ENCODE measurements around the gene ASB2. TPM values are rescaled to one million over a fixed set of nuclear protein-coding genes. Genes with fewer than 3 reads are reported as not detected.
A peak's percentile ranks its signal among the peaks of the same experiment; 100 is the strongest.

Gene ASB2
- total and polyA plus RNA-seq, 2 of the 13 experiments (the other 11 are each of a cell fraction or from before 2014, with no cell fraction given), result 0.82 to 4.1 TPM

GRCh38 chr14:93959239-93960107 lies 16.9 kb downstream of the ASB2 start (continued):
- TF ChIP-seq CENPBD1 (CRISPR knock-in tag; IDR thresholded peaks at IDR 0.05; ENCODE audit: borderline replicate concordance, low read depth) (no peak), ZNF207 (IDR thresholded peaks at IDR 0.05; ENCODE audit: borderline replicate concordance) (no peak), KLF6 (CRISPR knock-in tag; IDR thresholded peaks at IDR 0.05) (peak; percentile 89), MED1 (CRISPR knock-in tag; IDR thresholded peaks at IDR 0.05) (peak; percentile 98), ZNF382 (CRISPR knock-in tag; IDR thresholded peaks at IDR 0.05; ENCODE audit: borderline replicate concordance) (no peak), XBP1 (CRISPR knock-in tag; IDR thresholded peaks at IDR 0.05) (peak; percentile 93; the same call in 1 of the 2 replicates), EHMT2 (IDR thresholded peaks at IDR 0.05; ENCODE audit: borderline replicate concordance, low read depth, low read length) (no peak), ZFP36L1 (CRISPR knock-in tag; IDR thresholded peaks at IDR 0.05) (peak; percentile 92), ZMYM2 (CRISPR knock-in tag; IDR thresholded peaks at IDR 0.05) (peak; percentile 65; the same call in 1 of the 2 replicates), ZNF432 (CRISPR knock-in tag; IDR thresholded peaks at IDR 0.05; ENCODE audit: borderline replicate concordance) (no peak), IKZF4 (CRISPR knock-in tag; IDR thresholded peaks at IDR 0.05; ENCODE audit: borderline replicate concordance, low read depth, not compliant biosample characterization) (no peak), TCF7 (IDR thresholded peaks at IDR 0.05; ENCODE audit: low read depth) (peak; percentile 78), GATAD2A (CRISPR knock-in tag; IDR thresholded peaks at IDR 0.05) (peak; percentile 90)
- TF ChIP-seq, protein P1, sequence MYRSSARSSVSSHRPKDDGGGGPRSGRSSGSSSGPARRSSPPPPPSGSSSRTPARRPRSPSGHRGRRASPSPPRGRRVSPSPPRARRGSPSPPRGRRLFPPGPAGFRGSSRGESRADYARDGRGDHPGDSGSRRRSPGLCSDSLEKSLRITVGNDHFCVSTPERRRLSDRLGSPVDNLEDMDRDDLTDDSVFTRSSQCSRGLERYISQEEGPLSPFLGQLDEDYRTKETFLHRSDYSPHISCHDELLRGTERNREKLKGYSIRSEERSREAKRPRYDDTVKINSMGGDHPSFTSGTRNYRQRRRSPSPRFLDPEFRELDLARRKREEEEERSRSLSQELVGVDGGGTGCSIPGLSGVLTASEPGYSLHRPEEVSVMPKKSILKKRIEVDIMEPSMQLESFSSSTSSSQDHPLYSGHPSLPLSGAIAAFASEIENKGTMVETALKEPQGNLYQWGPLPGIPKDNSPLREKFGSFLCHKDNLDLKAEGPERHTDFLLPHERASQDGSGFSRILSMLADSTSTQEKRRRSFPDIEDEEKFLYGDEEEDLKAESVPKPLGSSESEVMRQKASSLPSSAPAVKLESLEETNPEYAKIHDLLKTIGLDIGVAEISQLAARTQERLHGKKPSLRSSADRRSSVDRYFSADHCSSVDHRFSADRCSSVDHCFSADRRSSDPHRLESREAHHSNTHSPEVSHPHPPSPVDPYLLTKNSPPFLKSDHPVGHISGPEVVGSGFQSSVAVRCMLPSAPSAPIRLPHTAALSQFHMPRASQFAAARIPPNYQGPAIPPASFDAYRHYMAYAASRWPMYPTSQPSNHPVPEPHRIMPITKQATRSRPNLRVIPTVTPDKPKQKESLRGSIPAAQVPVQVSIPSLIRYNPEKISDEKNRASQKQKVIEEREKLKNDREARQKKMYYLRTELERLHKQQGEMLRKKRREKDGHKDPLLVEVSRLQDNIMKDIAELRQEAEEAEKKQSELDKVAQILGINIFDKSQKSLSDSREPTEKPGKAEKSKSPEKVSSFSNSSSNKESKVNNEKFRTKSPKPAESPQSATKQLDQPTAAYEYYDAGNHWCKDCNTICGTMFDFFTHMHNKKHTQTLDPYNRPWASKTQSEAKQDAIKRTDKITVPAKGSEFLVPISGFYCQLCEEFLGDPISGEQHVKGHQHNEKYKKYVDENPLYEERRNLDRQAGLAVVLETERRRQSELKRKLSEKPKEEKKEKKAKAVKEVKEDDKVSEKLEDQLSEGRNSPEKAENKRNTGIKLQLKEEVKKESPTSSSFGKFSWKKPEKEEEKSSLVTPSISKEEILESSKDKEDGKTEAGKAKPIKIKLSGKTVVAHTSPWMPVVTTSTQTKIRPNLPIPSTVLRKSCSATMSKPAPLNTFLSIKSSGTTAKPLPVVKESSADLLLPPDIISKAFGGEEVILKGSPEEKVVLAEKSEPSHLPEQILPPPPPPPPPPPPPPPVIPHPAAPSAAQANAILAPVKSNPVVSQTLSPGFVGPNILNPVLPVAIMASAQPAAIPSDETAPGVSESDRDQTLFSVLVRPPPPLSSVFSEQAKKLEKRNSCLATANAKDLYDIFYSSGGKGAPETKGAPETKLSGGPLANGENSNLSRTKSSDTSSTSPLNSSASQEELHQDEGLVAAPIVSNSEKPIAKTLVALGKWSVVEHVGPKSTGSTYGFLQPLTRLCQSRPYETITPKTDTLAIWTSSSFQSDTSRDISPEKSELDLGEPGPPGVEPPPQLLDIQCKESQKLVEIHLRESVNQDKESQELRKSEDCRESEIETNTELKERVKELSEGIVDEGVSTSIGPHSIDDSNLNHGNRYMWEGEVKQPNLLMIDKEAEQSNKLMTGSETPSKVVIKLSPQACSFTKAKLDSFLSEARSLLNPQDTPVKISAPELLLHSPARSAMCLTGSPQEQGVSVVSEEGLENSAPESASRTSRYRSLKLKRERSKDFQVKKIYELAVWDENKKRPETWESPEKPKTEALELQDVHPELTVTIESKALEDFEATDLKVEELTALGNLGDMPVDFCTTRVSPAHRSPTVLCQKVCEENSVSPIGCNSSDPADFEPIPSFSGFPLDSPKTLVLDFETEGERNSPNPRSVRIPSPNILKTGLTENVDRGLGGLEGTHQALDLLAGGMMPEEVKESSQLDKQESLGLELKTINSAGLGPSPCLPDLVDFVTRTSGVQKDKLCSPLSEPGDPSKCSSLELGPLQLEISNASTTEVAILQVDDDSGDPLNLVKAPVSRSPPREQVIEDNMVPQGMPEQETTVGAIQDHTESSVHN (CRISPR knock-in tag; IDR thresholded peaks at IDR 0.05), result no peak
- TF ChIP-seq, protein P2, sequence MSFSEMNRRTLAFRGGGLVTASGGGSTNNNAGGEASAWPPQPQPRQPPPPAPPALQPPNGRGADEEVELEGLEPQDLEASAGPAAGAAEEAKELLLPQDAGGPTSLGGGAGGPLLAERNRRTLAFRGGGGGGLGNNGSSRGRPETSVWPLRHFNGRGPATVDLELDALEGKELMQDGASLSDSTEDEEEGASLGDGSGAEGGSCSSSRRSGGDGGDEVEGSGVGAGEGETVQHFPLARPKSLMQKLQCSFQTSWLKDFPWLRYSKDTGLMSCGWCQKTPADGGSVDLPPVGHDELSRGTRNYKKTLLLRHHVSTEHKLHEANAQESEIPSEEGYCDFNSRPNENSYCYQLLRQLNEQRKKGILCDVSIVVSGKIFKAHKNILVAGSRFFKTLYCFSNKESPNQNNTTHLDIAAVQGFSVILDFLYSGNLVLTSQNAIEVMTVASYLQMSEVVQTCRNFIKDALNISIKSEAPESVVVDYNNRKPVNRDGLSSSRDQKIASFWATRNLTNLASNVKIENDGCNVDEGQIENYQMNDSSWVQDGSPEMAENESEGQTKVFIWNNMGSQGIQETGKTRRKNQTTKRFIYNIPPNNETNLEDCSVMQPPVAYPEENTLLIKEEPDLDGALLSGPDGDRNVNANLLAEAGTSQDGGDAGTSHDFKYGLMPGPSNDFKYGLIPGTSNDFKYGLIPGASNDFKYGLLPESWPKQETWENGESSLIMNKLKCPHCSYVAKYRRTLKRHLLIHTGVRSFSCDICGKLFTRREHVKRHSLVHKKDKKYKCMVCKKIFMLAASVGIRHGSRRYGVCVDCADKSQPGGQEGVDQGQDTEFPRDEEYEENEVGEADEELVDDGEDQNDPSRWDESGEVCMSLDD (CRISPR knock-in tag; IDR thresholded peaks at IDR 0.05; ENCODE audit: borderline replicate concordance), result peak; percentile 98; the same call in 1 of the 2 replicates
